IPS DF 19.7 (cell line): ENCODE data around the gene BET1.

Source experiments
- DNase-seq: peaks from one replicate; pipeline ENCODE4 v3.0.0-alpha.2; 2013; ENCODE audit warnings: low read depth, low spot score

Gene BET1

DNA sequence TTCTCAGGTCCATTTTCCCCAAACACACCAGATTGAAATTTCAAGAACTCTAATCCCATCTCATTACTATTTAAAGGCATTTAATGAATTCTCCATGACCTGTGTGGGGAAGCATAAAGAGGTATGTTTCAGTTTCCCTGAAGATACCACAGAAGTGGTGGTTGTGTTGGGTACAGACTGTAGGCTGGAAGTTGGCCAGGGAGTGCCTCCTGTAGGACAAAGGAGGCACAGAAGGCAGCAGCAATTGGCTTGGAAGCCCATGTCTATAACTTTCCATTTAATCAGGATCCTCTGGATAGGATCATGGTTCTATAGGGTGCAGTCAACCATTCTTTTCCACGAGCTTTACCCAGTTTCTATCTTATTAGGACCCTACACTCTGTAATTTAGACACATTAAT, 8.6 kb upstream of the BET1 start:
- peak; percentile 9 for DNase-seq

DNA sequence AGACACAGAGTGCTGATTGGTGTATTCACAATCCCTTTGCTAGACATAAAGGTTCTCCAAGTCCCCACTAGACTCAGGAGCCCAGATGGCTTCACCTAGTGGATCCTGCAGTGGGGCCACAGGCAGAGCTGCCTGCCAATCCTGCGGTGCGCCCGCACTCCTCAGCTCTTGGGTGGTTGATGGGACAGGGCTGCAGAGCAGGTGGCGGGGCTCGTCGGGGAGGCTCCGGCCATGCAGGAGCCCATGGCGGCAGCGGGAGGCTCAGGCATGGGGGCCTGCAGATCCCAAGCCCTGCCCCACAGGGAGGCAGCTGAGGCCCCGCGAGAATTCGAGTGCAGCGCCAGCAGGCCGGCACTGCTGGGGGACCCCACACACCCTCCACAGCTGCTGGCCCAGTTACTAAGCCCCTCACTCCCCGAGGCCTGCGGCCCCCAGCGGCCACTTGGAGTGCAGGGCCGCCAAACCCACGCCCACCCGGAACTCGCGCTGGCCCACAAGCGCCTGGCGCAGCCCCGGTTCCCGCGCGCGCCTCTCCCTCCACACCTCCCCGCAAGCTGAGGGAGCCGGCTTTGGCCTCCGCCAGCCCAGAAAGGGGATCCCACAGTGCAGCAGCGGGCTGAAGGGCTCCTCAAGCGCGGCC, 7.7 kb upstream of the BET1 start:
- no peak for DNase-seq

DNA sequence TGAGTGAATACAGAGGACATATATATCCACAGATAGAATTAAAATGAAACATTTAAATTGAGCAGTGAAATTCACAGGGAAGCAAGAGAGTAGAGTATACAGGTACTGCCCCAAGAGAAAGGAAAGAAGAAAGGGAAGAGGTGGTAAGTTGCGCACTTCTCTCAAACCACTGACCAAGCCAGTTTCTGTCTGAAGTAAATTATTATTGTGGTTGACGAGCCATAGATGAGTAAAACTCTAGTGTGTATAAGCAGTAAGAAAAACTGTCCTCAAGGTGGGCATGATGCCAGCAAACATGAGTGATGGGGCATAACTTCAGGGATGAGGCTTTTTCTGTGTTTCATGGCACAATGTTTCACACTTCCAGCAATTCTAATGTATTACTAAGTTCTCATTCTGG, 4.4 kb upstream of the BET1 start:
- DNase-seq, result no peak

DNA sequence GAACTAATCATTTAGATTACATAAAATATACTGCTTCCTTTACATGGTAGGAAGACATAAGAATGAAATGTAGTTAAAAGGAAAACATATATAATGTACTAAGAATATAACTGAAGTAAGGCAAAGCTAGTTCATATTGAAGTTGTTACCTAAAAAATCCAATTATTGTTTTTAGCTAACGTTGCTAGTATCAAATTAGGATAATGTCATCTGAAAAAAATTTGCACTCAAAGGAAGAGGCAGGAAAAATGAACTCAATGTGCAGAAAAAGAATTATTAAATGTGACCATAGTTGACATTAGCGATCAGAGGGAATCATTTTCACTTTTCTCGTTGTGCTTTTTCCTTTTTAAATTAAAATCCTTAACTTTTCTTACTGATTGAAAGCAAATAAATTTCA, 1.6 kb upstream of the BET1 start:
- DNase-seq, result no peak

DNA sequence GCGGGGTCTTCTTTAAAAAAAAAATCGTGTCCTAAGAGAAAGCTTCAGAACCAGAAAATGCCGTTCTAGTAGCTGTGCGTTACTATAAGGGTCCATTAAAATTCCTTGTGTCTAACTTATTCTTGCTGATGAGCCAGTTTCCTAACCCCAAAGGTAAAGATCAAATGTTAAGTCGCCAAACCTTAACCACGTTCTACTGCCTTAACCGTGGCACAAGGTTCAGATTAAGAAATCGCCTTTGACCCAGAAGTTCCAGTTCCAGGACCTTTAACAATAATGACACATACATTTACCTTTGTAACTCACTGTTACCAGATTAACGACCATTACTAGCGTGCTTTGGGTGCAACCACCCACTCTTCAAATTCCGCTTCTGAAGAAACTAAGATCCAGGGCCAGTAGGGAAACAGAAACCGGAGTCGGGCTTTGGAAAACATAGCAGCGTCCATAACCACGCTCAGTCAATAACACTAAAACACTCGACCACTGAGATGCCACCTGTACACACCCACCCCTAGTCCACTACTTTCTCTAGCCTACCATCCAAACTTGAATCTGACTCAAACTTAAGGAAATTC, 620 bp downstream of the BET1 start:
- DNase-seq, result no peak

DNA sequence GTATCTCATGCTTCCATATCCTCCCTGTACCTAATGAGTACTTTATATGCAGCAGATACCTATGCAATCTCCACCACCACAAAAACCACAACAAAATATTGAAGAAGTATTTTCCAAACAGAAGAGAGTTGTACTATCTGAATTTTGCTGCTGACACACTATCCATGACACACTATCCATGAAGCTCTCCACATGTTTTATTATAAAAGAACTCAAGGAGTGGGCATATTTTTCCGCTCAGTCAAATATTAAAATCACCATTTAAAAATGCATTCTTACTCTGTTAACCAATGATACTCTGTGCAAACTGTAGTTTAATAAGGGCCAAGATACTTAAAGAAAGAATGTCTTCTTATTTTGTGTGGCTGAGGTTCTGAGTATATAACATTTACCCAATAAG, 2.8 kb downstream of the BET1 start:
- DNase-seq, result no peak

DNA sequence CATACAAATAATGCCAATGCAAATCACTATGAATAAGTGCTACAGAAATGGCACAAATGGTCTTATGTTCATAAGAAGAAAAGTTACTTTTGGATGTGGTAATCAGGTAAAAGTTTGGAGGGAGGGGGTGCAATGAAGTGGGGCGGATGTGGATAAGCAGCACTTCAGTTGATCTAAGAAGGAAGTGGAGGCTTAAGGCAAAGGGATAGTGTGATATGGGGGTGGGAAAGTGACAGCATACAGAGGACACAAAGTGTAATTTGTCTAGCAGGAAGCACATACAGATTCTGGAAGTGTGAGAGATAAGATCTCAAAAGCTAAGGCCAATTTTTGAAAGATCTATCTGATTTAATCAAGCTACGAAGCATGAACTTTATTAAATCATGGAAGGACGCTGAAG, 6.3 kb downstream of the BET1 start:
- DNase-seq, result no peak

DNA sequence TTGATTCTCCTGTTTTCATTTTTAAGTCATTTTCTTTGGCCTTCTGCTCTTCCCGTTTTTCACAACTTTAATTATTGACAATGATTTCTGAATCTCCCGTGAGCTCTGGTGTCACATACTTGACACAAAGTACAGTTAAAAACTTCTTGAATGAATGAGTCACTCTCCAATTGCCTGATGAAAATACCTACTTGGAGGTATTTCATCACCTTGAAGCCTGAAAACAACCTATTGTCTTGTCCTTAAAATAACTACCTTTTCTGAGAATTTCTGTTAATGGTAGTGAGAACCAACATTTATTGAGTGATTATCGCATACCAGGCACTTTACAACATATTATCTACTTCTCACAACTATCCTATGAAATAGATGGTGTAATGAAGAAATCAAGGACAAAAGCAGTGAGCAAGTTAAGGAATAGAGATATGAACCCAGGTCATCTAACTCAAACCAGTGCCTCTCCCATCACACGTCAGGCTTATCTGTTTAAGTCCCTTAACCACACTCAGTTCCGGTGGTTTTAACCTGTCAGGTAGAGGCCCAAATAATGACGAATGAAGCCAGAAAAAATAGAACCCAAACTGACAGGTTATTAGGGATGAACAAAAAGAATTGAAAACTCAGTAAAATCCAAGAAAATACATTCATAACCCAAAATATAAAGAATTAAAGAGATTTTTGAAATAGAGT, 11.6 kb downstream of the BET1 start:
- no peak for DNase-seq

DNA sequence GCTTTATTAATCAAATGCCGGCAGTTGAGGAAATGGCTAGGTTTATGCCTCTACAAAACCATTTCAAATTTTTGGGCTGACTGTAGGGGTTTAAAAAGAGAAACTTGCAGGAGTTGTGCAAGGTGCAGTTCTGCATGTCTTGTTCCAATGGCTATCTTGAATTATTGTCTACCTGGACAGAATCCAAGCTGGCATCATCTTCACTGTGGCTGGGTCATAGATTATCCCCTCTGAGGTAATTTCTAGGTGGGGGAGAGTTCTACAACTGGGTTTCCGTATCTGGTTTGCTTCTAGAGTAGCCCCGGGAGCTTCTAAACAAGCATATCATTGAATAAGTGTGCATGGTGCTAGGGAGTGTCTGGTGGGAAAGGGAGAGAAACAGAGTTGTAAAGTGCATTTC, 16.9 kb downstream of the BET1 start:
- DNase-seq, result no peak

DNA sequence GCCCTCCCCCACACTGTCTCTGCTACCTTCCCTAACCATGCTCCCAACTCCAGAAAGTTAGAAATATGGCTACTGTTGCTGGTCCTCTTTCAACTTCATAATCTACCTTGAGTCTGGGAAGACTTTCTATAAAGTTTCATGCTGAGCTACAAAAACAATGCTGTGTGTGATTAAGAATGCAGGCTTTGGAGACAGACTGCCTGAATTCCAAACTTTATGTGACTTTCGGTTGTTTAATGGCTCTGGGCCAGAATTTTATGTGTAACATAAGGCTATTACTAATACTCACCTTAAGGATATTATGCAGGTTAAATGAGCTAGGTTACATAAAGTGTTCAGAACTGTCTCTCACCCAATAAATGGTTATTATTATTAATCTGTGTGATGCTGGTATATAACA, 19.1 kb downstream of the BET1 start:
- DNase-seq, result no peak

DNA sequence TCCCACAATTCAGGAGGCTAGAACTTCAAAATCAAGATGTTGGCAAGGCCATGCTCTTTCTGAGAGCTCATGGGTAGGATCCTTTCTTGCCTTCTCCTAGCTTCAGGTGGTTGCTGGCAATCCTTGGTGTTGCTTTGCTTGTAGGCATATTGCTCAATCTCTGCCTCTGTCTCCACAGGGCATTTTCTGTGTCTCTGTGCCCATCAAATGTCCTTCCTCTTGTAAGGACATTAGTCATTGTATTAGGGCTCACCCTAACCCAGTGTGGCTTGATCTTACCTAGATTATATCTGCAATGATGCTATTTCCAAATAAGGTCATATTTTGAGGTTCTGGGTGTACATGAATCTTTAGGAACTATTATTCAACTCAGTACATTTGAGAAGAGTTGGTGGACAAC, 20.1 kb downstream of the BET1 start:
- no peak for DNase-seq

DNA sequence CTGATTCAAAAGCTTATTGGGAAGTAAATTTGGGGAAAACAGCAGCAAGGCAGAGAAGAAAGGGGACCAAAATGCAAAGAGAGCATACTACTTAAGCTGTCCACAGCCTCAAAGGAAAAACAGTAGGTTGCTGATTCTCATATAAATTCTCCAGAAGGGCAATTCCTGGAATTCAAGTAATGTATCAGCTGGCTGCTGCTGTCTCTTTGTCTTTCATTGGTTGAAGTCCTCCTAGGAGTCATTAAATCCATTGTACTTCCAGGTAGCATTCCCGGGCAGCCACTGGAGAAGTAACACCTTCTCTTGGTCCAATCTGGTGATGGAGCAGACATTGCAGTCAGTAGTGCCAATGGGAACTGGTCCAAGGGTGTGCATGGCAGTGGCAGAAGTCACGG, 22.7 kb downstream of the BET1 start:
- peak; percentile 78 for DNase-seq

DNA sequence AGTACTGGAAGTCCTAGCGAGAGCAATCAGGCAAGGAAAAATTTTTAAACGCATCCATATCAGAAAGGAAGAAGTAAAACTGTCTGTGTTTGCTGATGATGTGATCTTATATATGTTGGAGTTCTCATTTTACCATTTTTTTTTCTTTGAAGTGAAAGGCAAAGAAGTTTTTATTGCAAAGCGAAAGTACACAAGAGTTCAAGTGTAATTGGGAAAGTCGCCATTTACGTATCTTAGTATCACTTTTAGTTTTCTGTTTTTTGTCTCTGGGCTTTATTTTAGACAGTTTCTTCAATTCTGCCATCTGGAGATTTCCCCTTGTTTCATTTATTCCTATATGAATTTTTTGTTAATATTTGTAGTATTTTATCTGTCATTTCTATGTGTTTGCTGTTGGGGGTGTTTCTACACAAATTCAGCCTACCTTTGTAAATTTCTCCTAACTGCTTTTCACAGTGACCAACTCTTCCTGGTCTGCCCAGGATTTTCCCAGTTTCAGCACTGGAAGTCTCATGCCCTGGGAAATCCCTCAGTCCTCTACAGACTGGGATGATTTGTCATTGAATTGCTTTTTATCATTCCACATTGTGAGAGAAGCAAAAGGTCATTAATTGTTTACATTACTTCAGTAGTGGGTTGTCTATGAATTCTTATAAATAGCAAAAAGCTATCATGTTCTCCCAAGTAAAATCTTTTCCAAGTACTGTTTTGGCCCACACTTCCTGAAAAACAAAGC, 23.2 kb downstream of the BET1 start:
- DNase-seq, result no peak

DNA sequence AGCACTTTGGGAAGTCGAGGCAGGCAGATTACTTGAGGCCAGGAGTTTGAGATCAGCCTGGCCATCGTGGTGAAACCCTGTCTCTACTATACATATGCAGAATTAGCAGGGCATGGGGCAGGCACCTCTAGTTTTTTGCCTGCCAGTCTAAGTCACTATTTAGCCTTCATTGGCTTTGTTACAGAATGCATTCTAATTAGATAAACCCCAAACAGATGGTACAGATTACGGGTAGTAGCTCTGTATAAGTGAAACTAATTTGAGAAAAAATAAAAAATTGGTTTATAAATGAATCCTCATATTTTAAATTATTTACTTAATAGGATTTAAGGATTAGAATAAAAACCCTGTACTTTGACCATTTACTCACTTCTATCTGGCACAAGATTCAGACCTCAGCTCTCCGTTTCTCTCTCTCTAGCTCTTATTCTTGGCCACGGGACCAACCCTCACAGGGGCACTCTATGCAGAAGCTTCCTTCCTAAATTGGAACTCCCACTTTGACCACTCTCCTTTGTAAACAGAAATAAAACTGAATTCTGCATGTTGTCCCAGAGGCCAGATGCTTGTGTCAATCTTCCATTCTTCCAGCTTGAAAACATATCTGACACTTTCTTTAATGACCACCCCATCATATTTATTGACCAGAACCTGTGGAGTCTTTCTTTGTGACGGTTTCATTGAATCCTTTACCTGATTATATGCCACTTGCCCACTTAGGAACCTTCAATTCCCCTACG, 26.8 kb downstream of the BET1 start:
- DNase-seq, result no peak

DNA sequence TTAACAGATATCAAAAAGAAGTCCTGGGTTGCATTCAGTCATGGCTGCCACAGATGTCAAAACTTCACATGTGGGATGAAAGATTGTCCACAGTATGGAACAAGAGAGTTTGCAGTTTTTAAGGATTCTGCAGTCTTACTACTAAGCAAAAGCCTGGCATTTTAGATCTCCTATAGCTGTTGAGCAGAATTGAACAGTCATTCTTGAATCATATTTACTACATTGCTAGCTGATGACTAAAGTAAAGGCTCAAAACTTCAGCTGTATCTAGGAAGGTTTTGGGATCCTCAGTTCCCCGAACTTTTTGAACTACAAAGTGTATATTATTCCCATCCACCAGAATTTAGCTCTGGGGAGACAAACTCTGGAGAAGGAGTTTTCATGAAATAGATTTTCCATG, 31.0 kb downstream of the BET1 start:
- no peak for DNase-seq

DNA sequence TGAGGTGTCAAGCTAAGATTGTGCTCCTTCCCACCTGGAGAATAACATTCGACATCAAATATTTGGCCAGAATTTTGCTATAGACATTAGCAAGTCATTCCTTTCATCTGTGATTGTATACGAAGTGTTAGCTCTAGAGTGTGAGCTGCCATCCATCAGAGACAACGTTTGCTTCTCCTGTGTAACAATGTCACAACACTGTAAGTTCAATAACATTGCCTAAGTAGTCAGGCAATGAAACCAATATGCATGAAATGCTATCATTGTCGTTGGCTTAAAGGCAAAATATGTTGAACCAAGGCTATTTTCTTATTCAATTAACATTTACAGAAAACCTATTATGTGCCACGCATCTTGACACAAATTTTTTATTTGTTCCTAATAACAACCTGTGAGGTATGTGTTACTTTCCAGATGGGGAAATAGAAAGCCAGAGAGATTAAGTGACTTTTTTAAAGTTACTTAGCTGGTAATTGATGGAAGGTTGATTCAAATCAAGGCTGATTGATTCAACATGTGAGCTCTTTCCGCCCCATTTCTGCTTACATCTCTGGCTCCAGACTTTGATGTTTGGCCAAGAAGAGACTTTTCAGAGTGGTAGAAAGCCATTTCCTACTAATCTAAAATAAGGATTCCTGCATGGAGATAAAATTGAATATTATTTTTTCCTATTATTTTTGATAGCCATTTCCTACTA, 32.0 kb downstream of the BET1 start:
- DNase-seq, result no peak

DNA sequence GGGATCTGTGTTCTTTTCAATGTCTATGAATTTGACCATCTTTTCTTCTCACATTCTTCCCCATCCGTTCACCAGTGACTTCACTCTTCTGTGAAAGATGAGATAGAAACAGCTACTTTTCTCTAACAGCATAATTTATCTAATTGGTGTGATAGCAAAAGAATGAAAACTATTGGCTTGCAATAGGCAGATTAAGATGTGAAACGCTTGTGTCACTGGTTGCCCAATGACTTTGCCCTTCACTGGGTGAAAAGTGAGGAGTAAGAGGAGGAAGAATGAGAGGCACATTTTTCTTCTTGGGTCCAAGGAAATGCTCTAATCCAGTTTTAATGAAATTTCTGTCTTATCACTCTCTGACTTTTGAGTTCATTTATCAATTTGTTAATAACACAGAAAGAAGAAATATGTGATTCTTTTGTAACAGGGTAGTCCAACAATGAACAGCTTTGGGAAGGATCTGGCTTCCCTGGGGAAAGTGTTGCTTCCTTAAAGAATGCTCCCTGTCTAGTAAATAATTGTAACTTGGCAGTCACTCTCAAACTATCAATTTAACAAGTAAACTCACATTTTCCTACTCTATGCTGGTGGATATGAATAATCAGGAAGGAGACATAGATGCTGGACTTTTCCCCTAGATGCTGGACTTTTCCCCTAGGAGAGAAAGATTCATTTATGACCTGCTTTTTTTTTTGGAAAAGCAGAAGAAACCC, 35.1 kb downstream of the BET1 start:
- DNase-seq, result no peak

DNA sequence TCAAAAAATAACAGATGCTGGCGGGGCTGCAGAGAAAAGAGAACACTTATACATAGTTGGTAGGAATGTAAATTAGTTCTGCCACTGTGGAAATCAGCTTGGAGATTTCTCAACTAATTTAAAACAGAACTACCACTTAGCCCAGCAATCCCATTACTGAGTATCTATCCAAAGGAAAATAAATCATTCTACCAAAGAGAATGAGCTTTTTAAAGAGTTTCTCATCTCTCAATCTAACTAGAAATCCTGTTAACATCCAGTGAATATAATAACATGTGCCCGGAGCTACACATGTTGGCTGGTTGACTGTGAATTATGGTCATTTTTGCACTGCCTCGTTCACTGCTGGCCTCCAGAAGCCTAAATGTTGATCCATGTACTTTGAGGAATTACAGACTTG, 39.3 kb downstream of the BET1 start:
- no peak for DNase-seq

DNA sequence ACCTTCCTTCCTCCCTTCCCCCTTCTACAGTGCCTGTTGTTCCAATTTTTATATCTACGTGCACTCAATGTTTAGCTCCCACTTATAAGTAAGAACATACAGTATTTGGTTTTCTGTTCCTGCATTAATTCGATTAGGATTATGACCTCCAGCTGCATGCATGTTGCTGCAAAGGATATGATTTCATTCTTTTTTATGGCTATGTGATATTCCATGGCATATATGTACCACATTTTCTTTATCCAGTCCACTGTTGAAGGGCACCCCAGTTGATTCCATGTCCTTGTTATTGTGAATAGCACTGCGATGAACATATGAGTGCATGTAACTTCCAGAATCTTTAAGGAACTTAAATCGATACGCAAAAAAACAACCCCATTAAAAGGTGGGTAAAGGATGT, 39.9 kb downstream of the BET1 start:
- DNase-seq, result no peak

DNA sequence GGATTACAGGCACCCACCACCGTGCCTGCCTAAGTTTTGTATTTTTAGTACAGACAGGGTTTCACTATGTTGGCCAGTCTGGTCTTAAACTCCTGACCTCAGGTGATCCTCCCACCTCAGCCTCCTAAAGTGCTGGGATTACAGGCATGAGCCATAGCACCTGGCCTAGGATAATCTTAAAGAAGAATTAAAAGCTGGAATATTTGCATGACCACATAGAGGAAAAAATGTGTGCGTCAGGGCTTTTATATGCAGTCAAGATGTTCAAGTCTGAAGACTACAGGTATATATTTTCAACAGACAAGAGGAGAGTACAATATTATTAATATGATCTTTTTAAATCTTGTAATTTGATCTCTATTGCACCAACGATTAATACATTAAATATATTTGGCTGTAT, 43.2 kb downstream of the BET1 start:
- DNase-seq, result no peak

DNA sequence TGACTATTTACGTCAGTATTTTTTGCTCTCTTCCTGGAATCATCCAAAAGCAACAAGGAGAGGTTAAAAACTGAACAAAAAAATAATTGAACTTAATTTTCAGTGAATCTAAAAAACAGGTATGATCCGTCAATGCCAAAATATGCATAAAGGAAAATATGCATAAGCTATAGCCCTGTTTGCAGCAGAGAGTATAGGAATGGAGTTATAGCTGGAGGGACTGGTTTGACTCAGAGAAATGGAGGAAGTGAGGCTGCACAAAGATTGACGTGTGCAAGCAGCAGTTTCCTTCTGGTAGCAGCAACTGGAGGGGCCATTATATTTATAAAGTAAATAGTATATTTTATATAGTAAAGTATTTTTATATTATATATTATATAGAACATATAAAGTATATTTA, 45.5 kb downstream of the BET1 start:
- no peak for DNase-seq
